Loucy (cell line): ENCODE measurements around the gene DMBX1.

Experiments
- H2AFZ ChIP-seq: fragments of 200-600 bp; sonication (generic); 2 replicates; pipeline ENCODE4 v1.6.0; 2016; ENCODE audit warnings: antibody characterized with exemption, mild to moderate bottlenecking, low read length, moderate library complexity
- H3F3A ChIP-seq: fragments of 200-600 bp; 2 replicates; pipeline ENCODE4 v1.6.0; 2016; ENCODE audit warnings: antibody characterized with exemption, low read depth, mild to moderate bottlenecking
- H3K27me3 ChIP-seq: fragments of 200-600 bp; sonication (generic); 2 replicates; pipeline ENCODE4 v1.6.1; 2014; ENCODE audit warnings: low read length, mild to moderate bottlenecking; ENCODE audit not compliant: insufficient read depth, poor library complexity, severe bottlenecking
- H3K36me3 ChIP-seq: fragments of 200-600 bp; sonication (generic); 2 replicates; pipeline ENCODE4 v1.6.1; 2016; ENCODE audit warnings: low read length; ENCODE audit not compliant: insufficient read depth
- H3K4me1 ChIP-seq: fragments of 200-600 bp; sonication (generic); 2 replicates; pipeline ENCODE4 v1.5.1; 2014; ENCODE audit warnings: low read length, mild to moderate bottlenecking; ENCODE audit not compliant: insufficient read depth, poor library complexity, severe bottlenecking
- H3K4me2 ChIP-seq: fragments of 200-600 bp; sonication (generic); 2 replicates; pipeline ENCODE4 v1.6.0; 2014; ENCODE audit warnings: antibody characterized with exemption, low read length, low read depth, mild to moderate bottlenecking; ENCODE audit not compliant: poor library complexity, severe bottlenecking
- H3K4me3 ChIP-seq: fragments of 200-600 bp; sonication (generic); 2 replicates; pipeline ENCODE4 v1.5.1; 2014; ENCODE audit warnings: low read length, mild to moderate bottlenecking, mixed read lengths; ENCODE audit not compliant: poor library complexity, severe bottlenecking
- H3K79me2 ChIP-seq: fragments of 200-600 bp; sonication (generic); 2 replicates; pipeline ENCODE4 v1.6.1; 2014; ENCODE audit warnings: low read length; ENCODE audit not compliant: insufficient read depth
- H3K9ac ChIP-seq: fragments of 200-600 bp; sonication (generic); 2 replicates; pipeline ENCODE4 v1.6.0; 2014; ENCODE audit warnings: mild to moderate bottlenecking, low read depth, low read length, moderate library complexity; ENCODE audit not compliant: poor library complexity, severe bottlenecking
- H3K9me2 ChIP-seq: fragments of 200-600 bp; sonication (generic); replicated peaks from 2 replicates; pipeline ENCODE4 v1.6.1; 2016; ENCODE audit warnings: low read depth, low read length, mixed read lengths
- H3K9me3 ChIP-seq: fragments of 200-600 bp; sonication (generic); 2 replicates; pipeline ENCODE4 v1.6.1; 2014; ENCODE audit warnings: mild to moderate bottlenecking, antibody characterized with exemption, low read length, low read depth; ENCODE audit not compliant: insufficient read depth
- H4K20me1 ChIP-seq: fragments of 200-600 bp; sonication (generic); 2 replicates; pipeline ENCODE4 v1.6.0; 2014; ENCODE audit warnings: antibody characterized with exemption, low read length, mild to moderate bottlenecking; ENCODE audit not compliant: insufficient read depth, poor library complexity, severe bottlenecking
- EZH2phosphoT487 ChIP-seq: fragments of 200-600 bp; IDR thresholded peaks from 2 replicates; pipeline ENCODE4 v1.6.1; 2018; ENCODE audit warnings: antibody characterized with exemption, mild to moderate bottlenecking, moderate library complexity, borderline replicate concordance
- TF ChIP-seq, protein P1 (sequence below): fragments of 200-600 bp; sonication (generic); conservative IDR thresholded peaks from 2 replicates; pipeline ENCODE4 v1.5.1; 2014; ENCODE audit warnings: mild to moderate bottlenecking, antibody characterized with exemption, low read length

DMBX1 gene

DNA sequence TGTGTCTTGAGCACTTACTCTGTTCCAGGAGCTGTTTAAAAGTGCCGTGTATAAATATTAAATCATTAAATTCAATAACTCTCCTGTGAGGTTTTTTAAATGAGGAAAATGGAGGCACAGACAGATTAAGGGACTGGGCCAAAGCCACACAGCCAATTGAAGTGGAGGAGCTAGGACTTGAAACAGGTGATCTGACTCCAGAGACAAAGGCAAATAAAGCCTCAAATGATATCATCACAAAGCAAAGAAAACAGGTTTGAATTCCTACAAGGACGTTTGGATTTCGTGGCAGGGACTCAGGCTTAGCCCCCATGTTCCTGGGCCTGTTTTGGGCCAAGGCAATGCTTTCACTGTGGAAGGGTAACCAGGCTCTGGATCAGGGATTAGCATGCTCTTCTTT is 45.2 kb upstream of the DMBX1 start:
- TF ChIP-seq EZH2phosphoT487, result no peak
- TF ChIP-seq, protein P1, sequence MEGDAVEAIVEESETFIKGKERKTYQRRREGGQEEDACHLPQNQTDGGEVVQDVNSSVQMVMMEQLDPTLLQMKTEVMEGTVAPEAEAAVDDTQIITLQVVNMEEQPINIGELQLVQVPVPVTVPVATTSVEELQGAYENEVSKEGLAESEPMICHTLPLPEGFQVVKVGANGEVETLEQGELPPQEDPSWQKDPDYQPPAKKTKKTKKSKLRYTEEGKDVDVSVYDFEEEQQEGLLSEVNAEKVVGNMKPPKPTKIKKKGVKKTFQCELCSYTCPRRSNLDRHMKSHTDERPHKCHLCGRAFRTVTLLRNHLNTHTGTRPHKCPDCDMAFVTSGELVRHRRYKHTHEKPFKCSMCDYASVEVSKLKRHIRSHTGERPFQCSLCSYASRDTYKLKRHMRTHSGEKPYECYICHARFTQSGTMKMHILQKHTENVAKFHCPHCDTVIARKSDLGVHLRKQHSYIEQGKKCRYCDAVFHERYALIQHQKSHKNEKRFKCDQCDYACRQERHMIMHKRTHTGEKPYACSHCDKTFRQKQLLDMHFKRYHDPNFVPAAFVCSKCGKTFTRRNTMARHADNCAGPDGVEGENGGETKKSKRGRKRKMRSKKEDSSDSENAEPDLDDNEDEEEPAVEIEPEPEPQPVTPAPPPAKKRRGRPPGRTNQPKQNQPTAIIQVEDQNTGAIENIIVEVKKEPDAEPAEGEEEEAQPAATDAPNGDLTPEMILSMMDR, result no peak
- Histone ChIP-seq H4K20me1 (no peaks in the 10 kb centered on the region), H3K4me1 (peaks cover 5% of the 10 kb centered on the region), H3K4me3 (no peak overlapping the region), H3K9me2 (no peaks in the 10 kb centered on the region), H3K4me2 (no peak overlapping the region), H3K79me2 (no peaks in the 10 kb centered on the region), H3K36me3 (no peaks in the 10 kb centered on the region), H3F3A (no peaks in the 10 kb centered on the region), H3K9me3 (no peaks in the 10 kb centered on the region), H2AFZ (no peak overlapping the region), H3K27me3 (no peaks in the 10 kb centered on the region), H3K9ac (no peak overlapping the region)

GRCh38 chr1:46445773-46446256 is 43.8 kb upstream of the DMBX1 start:
- Histone ChIP-seq H2AFZ (no peak overlapping the region), H3K79me2 (no peaks in the 10 kb centered on the region), H3K4me1 (peaks cover 5% of the 10 kb centered on the region), H3K27me3 (no peaks in the 10 kb centered on the region), H3K9ac (no peak overlapping the region), H3K9me2 (no peaks in the 10 kb centered on the region), H3F3A (no peaks in the 10 kb centered on the region), H3K4me3 (no peak overlapping the region), H3K4me2 (no peak overlapping the region), H3K9me3 (no peaks in the 10 kb centered on the region), H3K36me3 (no peaks in the 10 kb centered on the region), H4K20me1 (no peaks in the 10 kb centered on the region)
- TF ChIP-seq, protein P1, result no peak
- no peak for TF ChIP-seq EZH2phosphoT487

DNA sequence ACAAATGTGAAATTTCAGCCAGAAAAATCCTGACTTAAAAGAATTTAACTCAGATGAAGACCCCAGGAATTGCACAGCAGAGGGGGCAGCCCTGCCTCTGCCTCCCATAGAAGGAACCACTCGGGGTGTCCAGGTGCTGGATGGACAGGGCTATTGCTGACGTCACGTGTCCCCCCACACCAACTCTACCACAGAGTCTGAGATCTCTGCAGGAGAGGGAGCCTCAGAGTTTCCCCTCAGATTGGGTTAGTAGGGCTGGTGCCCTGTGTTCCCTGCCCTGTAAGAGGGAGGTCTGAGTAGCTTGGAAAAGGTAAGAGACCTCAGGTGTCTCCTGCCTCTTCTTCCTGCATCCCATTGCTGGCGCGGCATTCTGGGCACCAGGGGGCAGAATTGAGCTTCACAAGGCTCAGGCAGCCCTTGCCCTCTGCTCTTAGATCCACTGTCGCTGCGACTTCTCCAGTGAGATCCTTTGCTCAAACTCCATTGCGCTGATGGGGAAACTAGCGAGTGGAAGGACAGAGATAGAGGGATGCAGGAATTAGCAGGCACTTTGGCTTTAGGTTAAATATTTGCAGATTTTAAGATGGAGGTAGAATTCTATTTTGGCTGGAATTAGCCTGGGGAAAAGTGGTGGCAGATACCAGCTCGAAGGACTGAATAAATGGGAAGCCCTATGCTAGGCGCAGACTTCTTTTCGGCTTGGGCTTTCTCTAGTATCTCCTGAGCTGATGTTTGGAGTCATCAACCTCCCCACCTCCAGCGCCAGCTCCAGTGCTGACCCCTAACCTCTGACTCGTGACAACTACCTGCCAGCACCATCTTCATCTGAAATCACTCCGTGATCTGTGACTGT is 42.8 kb upstream of the DMBX1 start:
- TF ChIP-seq EZH2phosphoT487, result no peak
- TF ChIP-seq, protein P1, result peak; percentile 93
- no peaks in the 10 kb centered on the region for H3K79me2 ChIP-seq
- H3K4me1 ChIP-seq, result peaks cover 5% of the 10 kb centered on the region
- H3K9me2 ChIP-seq, result no peaks in the 10 kb centered on the region
- no peak overlapping the region for H3K4me3 ChIP-seq
- H3K4me2 ChIP-seq, result no peak overlapping the region
- no peak overlapping the region for H2AFZ ChIP-seq
- no peaks in the 10 kb centered on the region for H3F3A ChIP-seq
- H4K20me1 ChIP-seq, result no peaks in the 10 kb centered on the region
- no peaks in the 10 kb centered on the region for H3K27me3 ChIP-seq
- H3K9ac ChIP-seq, result no peak overlapping the region
- no peaks in the 10 kb centered on the region for H3K36me3 ChIP-seq
- H3K9me3 ChIP-seq, result no peaks in the 10 kb centered on the region
